GM19463 (cell line): ENCODE measurements around the gene BRD7.

ENCODE experiments used
- ATAC-seq: cut with Tn5 transposase; IDR thresholded peaks from one replicate; pipeline ENCODE4 v1.9.1; 2021; ENCODE audit warnings: mild to moderate bottlenecking, moderate library complexity; ENCODE audit not compliant: unreplicated experiment

BRD7 gene

GRCh38 chr16:50323335-50324011, 45.3 kb downstream of the BRD7 start:
- no peak for ATAC-seq

DNA sequence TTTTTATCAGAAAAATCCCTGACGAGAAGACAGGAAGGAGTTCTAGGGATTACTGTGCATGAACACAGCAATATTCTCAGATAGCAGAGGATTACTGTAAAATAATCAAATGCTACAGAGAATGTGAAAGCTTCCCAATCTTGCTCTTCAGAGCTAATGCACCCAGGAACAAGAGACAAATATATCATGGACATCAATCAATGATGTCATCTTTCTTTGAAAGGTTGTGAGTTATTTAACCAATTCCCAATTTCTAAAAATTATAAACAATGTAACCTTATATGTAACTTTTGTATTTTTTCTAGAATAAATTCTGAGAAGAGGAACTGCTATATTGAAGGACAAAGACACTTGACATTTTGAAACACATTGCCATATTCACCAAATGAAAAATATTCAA, 46.5 kb downstream of the BRD7 start:
- ATAC-seq, result no peak

DNA sequence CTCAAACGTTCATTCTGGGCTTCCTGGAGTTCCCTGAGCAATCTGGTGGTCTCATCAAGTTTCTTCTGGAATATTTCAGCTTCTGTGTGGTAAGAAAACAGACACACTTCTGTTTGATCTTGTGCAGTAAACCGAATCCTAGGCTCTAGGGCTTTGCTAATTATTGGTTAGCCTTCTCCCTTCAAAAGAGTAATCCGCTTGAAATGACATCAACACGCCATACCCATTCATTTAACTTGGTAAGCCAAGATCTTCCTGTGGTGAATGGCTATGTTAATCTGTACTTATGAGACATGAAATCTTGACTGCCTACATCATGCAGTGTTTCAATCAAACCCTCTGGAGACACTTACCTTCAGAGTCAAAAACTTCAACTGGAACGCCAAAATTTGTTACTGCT, 48.5 kb downstream of the BRD7 start:
- ATAC-seq, result no peak

DNA sequence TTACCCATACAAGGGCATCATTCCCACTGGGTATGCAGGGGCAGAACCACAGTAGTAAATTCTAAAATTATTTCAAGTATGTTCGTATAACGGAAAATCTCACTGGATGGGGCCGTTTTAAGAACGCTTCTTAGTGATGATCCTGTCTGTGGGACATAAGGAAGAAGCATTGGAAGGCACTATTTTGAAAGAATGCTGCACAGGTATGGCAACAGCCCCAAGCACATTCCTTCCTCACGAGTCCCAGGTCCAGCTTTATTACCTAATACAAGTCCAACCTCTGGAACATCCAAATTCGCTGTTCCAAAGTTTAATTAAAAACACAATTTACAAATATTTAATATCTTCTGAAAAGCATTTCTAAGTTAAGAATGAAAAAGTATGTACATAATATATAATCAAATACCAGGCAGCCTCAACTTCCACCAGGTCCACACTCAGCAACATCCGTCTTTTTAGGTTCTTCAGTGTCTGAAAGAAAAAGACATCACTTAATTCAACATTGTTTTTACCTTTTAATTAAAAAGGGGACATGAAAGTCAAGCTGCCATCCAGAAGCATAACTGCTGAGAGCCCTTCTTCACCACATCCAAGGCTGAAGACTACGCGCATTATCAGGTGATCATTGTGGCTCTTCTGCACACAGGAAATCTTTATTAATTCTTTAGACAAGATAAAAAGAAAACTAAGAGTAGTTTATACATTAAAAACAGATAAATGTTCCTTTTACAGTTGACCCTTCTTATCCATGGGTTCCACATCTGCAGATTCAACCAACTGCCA, 49.8 kb downstream of the BRD7 start:
- ATAC-seq, result no peak

DNA sequence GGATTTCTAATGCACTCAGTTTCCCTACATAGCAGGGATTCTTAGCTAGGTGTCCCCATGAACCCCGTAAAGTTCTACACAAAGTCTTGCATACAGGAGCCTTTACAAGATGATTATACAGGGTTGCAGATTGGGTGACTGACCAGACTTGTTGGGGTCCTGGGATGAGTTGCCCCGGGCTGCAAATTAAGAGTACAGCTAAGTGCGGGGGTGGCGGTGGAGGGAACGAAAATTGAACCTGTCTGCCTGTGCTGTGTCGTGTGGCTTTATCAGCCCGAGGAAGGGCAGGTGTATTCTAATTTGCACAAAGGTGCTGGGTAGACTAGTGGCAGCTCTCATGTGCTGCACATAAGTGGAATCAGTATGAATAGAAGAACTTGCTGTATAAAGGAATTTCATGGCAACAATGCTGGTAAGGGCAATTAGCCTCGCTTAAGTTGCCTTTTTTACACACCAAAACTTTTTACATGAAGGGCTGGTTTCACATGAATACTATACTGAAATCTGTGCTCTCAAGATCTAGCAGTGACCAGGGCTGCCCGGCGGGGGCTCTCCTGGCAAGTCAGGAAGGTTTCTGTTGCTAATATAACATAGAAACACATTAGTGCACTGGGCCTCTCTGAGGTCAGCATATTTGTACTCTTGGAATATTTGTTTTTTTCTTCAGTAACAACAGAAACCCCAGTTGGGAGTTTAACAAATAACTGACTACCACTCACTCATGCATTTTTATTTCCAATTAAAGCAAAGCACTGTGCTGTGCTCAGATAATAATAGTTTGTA, 51.7 kb downstream of the BRD7 start:
- no peak for ATAC-seq

GRCh38 chr16:50316102-50316847, 52.5 kb downstream of the BRD7 start:
- no peak for ATAC-seq

GRCh38 chr16:50315346-50315997, 53.3 kb downstream of the BRD7 start:
- no peak for ATAC-seq

- no peak for ATAC-seq
These were observed 54.1 kb downstream of the BRD7 start for GRCh38 chr16:50314665-50315064.

- no peak for ATAC-seq
These were observed 55.0 kb downstream of the BRD7 start for GRCh38 chr16:50313596-50314478.

- no peak for ATAC-seq
These were observed 56.8 kb downstream of the BRD7 start for GRCh38 chr16:50311891-50312501.

- no peak for ATAC-seq
These were observed 57.7 kb downstream of the BRD7 start for GRCh38 chr16:50311134-50311528.

DNA sequence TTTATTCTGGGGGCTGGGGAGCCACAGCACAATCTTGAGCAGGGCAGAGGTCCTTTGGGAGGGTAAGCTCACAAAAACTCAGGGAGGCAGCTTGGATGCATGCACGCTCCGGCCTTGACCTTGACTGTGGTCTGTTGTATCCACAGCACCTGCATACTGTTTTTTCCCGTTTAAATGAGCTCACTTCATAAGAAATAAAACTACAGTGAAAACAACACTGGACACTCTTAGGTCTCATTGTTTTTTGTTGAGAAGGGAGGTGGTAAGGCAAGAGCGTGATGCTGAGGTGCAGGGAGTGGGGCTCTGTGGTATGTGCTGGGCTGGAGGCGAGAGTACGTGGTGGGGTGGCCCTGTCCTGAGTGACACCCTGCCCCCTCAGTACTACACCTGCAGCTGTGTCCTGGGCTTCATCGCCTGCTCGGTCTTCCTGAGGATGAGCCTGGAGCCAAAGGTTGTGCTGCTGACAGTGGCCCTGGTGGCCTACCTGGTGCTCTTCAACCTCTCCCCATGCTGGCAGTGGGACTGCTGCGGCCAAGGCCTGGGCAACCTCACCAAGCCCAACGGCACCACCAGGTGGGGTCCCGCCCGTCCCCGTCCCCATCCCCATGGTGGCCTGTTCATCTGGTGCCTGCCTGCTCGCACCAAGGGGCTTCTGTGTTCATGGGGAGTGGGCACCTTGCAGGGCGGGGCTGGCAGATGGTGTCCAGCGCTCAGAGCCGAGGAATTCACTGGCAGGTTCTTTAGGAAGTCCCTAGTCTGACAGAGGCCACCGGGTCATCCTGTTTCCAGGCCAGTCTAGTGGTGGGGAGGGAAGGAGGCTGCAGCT, 58.3 kb downstream of the BRD7 start:
- ATAC-seq, result no peak

DNA sequence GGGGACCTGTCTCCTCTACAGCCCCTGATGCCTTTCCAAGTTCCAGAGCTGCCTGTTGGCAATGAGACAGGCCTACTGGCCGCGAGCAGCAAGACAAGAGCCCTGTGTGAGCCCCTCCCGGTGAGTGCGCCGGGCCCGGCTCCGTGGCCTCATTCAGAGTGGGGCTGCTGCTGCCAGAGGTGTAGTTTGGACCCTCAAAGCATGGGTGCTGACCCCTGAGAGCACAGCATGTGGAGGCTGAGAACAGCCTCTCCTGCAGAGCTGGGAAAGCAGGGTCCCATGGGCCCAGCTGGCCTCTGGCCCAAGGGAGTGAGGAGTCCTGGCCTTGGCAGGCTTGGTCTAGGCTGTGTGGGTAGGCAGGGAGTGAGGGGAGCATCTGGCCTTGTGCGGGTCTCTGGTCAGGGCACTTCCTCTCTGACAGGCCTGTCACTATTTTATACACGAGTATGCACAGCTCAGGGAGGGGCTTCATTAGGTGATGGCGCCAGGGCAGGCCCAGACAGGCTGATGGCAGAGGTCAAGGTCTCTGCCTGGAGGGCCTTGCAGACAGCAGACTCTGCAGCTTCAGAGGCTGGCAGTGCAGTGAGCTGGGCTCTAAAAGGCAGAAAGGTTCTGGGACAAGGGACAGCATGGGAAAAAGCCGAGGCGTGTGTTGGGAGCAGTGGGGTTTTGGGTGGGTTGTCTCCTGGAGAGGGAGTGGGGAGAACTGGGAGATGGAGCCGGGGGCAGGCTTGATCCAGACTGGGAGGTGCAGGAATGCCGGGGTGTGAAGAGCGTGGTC, 59.1 kb downstream of the BRD7 start:
- no peak for ATAC-seq

DNA sequence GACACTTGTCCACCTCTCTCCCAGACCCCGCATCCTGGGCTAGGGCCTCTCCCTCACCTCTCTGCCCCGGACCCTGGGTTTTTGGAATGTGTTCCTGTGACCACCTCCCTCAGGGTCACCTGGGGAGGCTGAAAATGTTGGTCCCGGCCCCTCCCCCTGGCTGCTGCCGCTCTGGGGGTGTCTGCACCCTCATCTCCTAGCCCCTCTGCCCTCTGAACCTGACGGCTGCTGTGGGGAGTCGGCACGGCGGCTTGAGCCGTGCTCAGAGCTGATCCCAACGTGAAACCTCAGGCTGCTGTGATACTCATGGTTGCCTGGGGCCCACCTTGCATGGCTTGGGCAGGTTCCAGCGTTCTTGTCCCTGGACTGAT, 59.6 kb downstream of the BRD7 start:
- ATAC-seq, result no peak

- no peak for ATAC-seq
These were observed 60.4 kb downstream of the BRD7 start for GRCh38 chr16:50308237-50308965.

- no peak for ATAC-seq
These were observed 62.5 kb downstream of the BRD7 start for GRCh38 chr16:50306287-50306686.
